ENCODE results near the gene IGLL1.

Gene IGLL1

DNA sequence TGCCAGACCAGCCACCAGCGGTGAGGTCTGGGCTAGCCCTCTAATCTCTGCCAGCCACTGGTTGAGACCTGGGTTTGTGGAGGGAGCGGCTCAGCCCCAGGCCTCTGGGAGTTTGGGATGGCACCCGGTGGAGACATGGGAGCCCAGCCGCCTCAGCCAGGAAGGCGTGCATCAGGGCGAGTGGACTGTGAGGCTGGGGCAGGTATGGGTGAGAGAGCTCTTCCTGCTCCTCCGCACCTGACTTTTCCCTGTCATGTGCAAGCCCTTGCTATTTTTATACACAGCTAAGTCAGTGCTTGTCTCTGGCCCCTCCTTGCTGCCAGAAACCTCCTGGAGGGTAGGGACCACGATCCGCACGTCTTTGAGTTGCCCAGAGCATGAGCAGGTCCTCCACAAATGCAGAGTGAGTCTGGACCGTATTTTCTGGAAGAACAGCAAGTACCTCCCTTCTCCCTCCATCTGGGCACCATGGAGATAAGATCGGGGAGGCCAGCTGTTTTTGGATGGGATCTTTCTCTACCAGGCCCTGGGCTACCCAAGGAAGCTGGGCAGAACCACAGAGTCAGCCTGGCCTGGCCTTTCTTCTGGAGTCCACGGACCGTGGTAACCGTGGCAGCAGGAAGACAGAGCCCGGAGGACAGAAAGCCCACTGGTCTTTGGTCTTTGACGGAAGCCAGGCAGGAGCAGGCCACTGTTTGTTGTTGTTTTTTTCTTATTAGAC lies 53.3 kb downstream of the IGLL1 start:
- FAIRE-seq: no peak

DNA sequence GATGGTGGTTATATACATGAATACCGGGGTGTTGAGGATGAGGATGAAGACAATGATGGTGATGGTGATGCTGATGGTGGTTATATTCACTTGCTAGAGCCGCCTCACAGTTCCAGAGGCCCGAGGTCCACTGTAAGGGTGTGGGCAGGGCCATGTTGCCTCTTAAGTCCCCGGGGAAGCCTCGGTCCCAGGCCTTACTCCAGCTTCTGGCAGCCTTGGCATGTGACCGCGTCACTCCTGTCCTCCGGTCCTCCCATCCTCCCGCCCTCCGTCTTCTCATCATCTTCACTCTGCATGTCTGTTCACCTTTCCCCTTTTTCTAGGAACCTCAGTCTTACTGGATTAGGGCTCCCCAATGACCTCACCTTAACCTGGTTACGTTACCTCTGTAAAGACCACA lies 54.6 kb downstream of the IGLL1 start:
- no peak for FAIRE-seq

DNA sequence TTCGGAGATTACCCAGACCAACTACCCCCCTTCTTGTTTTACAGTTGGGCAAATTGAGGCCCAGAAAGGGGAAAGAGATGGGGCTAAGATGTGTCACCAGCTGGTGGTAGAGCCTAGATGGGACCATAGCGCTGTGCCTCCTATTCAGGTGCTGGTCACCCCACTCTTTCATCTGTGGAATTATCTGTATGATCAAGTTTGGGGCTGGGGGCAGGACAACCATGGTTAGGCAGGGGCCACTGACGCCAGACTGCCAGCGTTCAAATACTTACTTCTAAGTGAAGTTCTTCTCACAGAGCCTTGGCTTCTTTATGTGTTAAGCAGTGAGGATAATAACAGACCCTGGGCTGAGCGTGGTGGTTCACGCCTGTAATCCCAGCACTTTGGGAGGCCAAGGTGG lies 55.9 kb downstream of the IGLL1 start:
- FAIRE-seq: no peak

DNA sequence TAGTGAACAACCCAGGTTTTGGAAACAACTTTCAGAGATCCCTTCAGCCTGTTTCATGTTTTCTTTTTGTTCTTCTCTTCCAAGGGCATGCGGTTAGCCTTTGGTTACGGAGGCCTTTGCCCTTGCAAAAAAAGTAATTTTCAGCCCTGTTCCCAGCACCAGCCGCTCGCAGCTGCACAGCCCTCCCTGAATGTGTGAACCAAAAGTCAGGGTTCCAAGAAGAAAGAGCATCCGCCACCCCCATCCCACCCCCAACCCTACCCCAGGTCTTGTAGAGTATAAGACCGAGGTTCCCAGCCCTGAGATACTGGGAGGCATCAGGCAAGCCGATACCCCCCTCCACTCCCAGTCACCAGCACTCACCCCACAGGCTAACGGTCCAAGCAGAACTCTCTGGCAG lies 56.4 kb downstream of the IGLL1 start:
- FAIRE-seq: no peak
